ENCODE results near the gene AXDND1. TPM values are rescaled to one million over a fixed set of nuclear protein-coding genes. Genes with fewer than 3 reads are reported as not detected.

AXDND1 gene
- polyA plus RNA-seq, 1 of the 3 experiments (the other 2 are of a cell fraction), result 0.16 TPM

- no peak for TF ChIP-seq RCOR1 (IDR thresholded peaks at IDR 0.05; ENCODE audit: low read length)
- no peak for TF ChIP-seq MXI1 (IDR thresholded peaks at IDR 0.05; ENCODE audit: low read depth, low read length)
- no peak for TF ChIP-seq FOSL2 (IDR thresholded peaks at IDR 0.05; ENCODE audit: borderline replicate concordance, low read depth)
Observed at GRCh38 chr1:179478370-179478769, 112.6 kb downstream of the AXDND1 start (continued).

GRCh38 chr1:179490611-179491010 lies 124.8 kb downstream of the AXDND1 start:
- POLR2A ChIA-PET, result no interaction called here

More at GRCh38 chr1:179490611-179491010, 124.8 kb downstream of the AXDND1 start:
- Histone ChIP-seq H2AFZ (ENCODE audit: low read depth) (no peak overlapping the region), H3K9ac (no peak overlapping the region), H3K79me2 (ENCODE audit: insufficient read depth) (no peaks in the 10 kb centered on the region), H3K9me2 (no peaks in the 10 kb centered on the region), H3K4me1 (ENCODE audit: control insufficient read depth in 1 of 2, insufficient read depth in 2 of 2, low read depth in 1 of 2, low read length in 1 of 2) (no peaks in the 10 kb centered on the region), H3F3A (replicated peaks; ENCODE audit: insufficient read depth) (no peaks in the 10 kb centered on the region), H3K4me2 (no peak overlapping the region), H3K4me3 (ENCODE audit: low read depth in 2 of 2, low read length in 1 of 2) (no peak overlapping the region), H3K27me3 (ENCODE audit: insufficient read depth) (no peaks in the 10 kb centered on the region), H3K36me3 (replicated peaks in 1 of 2; ENCODE audit: control insufficient read depth in 1 of 2, insufficient read depth in 2 of 2, low read length in 1 of 2) (no peaks in the 10 kb centered on the region), H3K27ac (ENCODE audit: low read depth in 2 of 2, low read length in 1 of 2) (no peak overlapping the region), H4K20me1 (ENCODE audit: insufficient read depth) (no peaks in the 10 kb centered on the region), H3K9me3 (no peaks in the 10 kb centered on the region)
- TF ChIP-seq SIN3A (IDR thresholded peaks at IDR 0.05; ENCODE audit: borderline replicate concordance, low read depth, low read length), result no peak
- no peak for TF ChIP-seq RAD21 (IDR thresholded peaks at IDR 0.05; ENCODE audit: low read length)
- TF ChIP-seq RFX5 (IDR thresholded peaks at IDR 0.05; ENCODE audit: low read length), result no peak
- no peak for TF ChIP-seq TAF1 (IDR thresholded peaks at IDR 0.05; ENCODE audit: borderline replicate concordance, low read depth, low read length)
- no peak for TF ChIP-seq YY1 (IDR thresholded peaks at IDR 0.05; ENCODE audit: low read depth)
- no peak for TF ChIP-seq TEAD4 (IDR thresholded peaks at IDR 0.05; ENCODE audit: borderline replicate concordance, insufficient read depth)
- TF ChIP-seq CHD2 (IDR thresholded peaks at IDR 0.05; ENCODE audit: low read length, partially characterized antibody), result no peak
- no peak for TF ChIP-seq PBX3 (IDR thresholded peaks at IDR 0.05)
- no peak for TF ChIP-seq FOXM1 (IDR thresholded peaks at IDR 0.05; ENCODE audit: low read depth)
- TF ChIP-seq GATA2 (CRISPR knock-in tag; IDR thresholded peaks at IDR 0.05), result no peak
- TF ChIP-seq ZBTB33 (IDR thresholded peaks at IDR 0.05; ENCODE audit: borderline replicate concordance, low read depth), result no peak
- no peak for TF ChIP-seq RCOR1 (IDR thresholded peaks at IDR 0.05; ENCODE audit: low read length)
- no peak for TF ChIP-seq JUND (IDR thresholded peaks at IDR 0.05)
- no peak for TF ChIP-seq CTCF (IDR thresholded peaks at IDR 0.05)
- 36% methylated on average over 1 of the region's 1 CpG for WGBS (ENCODE audit: low lambda C conversion rate)
- CTCF ChIA-PET, result no interaction called here
- DNase-seq, result no peak

All from SK-N-SH (cell line).